ENCODE measurements around the gene MED22. TPM values are rescaled to one million over a fixed set of nuclear protein-coding genes. Genes with fewer than 3 reads are reported as not detected.

The MED22 gene
- polyA plus RNA-seq, 3 donors: 31.8 to 33.4 (median 32.6) TPM

- no peak for DNase-seq
Measured at GRCh38 chr9:133360400-133361393, 12.8 kb upstream of the MED22 start.

DNA sequence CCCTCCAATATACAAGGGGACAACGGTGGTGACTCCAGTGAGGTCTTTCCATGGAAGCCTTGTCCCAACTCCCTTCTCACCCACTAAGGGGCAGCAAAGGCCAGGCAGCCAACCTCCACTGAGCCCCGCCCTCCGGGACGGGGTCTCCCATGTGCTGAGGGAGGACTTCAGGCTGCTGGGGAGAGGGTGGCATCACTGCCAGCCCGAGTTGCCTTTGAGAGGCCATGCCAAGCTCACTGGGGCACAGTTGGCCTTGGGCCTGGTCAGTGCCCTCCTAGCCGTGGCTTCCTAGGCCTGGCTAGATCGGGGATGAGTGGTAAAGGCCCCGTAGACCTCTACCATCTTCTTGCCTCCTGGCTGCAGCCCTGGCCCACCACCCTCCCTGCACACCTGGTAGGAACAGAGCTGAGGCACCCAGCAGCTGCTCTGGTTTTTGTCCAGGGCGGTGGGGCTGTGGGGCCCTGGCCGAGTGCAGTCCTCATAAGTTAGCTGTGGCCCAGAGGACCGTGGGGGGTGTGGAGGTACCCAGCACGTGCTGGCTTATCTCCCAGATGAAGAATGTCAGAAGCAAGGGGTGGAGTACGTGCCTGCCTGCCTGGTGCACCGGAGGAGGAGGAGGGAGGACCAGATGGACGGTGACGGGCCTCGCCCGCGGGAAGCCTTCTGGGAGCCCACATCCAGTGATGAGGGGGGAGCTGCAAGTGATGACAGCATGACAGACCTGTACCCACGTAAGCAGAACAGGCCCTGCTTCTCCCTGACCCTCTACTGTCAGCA lies 11.7 kb upstream of the MED22 start:
- no peak for DNase-seq

DNA sequence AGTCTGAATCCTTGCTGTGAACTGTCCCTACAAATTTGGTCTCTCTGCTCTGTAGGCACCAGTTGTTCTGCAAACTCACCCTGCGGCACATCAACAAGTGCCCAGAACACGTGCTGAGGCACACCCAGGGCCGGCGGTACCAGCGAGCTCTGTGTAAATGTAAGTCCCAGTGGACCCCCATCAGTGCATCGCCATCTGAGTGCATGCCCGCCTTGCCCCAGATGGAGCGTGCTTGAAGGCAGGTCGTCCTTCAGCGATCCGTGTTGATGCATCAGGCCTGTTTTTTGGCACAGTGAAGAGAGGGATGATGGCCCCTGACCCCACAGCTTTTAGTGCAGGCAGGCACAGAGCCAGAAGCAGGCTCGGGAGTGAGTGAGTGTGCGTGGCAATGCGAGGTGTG lies 9.7 kb upstream of the MED22 start:
- no peak for DNase-seq

- peak; percentile 82 for DNase-seq
Measured at GRCh38 chr9:133356391-133357091, 8.6 kb upstream of the MED22 start, which contains the start of the genes SURF1 and SURF2. Gene SURF1 (minus strand): TSS chr9:133356487. CDS start chr9:133356453, 34 bp downstream. Gene SURF2 (plus strand): TSS chr9:133356550. CDS start chr9:133356593, 43 bp downstream.

DNA sequence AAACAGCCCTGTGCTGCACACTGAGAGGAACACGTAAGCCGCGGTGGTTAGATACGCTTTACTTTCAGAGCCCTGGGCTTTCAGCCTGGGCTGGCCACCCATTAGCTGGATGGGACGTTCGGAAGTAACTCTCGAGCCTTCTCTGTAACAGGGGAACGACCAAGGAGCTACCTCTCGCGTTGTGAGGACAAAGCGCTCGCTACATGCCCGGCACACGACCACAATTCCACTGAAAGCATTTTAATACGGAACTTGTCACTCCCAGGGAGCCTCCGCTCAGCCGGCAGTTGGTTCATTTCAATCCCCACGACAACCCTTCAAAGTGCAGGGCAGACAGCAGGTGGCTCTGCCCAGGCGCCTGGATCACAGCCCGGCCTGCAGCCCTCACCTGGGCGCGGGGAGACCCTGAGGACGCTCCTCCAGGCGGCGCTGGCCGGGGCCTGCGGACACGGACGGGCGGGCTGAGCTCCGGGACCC lies 8.0 kb upstream of the MED22 start:
- no peak for DNase-seq

DNA sequence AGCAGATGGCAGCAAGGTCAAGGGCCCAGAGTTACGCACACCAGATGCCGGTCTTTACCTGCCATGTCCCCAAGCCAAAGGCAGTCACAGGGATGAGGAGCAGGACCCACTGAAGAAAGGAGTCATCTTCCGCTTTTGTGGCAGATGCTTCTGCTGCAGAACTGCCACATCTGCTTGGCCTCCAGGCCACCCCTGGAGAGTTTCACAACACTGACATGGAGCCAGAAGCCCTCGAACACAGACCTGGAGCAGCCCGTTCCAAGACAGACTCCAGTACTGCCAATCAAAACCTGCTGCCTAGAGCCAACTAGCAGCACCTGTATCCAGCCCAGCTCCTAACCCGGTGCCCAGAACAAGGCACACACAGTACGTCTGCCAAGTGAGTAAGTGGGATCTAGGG lies 6.8 kb upstream of the MED22 start:
- DNase-seq: no peak

GRCh38 chr9:133353548-133353947 lies 5.6 kb upstream of the MED22 start:
- DNase-seq: no peak

DNA sequence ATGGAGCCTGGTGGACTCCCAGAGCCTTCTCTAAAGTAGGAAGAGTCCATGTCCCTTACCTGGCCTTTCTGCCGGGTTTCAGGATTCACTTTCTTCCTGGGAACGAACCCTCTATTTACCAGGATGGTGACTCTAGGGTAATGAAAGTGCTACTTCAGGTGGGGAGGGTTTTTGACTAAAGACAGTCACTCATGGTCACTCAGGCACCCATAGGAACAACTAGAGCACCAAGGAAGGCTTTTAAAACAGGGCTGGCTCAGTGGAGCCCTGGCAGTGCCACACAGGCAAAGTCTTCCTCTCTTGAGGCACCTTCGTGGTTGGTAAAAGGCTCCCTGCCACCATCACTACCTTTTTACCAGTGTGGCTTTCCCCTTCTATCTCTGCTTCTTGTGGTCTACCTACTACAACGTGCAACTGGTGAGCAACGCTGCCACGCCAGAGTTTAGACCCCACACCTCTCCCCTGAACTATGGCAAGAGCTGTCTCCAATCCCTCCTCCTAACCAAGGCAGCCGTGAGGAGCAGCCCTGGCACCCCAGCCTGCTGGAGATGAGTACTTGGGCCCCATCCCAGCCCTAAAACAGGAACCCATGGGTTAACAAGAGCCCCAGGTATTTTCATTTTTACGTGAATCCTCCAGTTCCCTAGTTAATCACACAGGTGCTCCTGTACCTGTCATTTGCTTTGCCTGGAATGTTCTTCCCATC lies 4.9 kb upstream of the MED22 start:
- no peak for DNase-seq

DNA sequence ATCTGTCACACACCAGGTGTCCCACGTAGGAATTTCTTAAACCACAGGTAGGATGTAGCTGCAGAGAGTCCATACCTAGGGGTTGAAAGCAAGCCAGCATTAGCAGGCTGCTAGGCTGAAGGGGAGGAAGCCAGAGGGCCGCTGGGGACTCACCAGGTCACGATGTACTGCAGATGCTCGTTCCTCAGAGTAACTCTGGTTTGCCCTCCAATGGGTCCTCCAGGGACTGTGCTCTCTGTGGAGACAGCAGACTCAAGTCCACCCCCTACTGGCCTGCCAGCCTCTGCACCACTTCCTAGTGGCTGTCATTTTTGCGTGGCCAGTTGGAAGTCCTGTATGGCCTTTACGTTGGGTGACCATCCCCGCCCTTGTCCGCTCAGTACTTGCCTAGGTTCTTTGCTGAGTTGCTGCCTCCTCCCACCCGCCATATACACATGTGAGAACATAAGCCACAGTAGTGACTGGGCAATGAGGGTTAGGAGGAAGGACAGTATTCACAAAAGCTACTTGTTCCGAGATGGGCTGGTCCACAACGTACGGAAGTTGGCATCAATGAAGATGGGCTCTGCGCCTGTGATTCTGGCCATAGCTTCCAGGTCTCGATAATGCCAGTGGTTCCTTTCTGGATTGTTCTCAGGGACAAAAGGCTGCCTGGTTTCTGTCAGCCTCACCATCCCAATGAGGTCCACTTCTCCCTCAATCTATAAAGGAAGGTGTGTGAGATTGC lies 4.1 kb upstream of the MED22 start:
- no peak for DNase-seq

GRCh38 chr9:133351526-133351907 lies 3.6 kb upstream of the MED22 start:
- DNase-seq: no peak

DNA sequence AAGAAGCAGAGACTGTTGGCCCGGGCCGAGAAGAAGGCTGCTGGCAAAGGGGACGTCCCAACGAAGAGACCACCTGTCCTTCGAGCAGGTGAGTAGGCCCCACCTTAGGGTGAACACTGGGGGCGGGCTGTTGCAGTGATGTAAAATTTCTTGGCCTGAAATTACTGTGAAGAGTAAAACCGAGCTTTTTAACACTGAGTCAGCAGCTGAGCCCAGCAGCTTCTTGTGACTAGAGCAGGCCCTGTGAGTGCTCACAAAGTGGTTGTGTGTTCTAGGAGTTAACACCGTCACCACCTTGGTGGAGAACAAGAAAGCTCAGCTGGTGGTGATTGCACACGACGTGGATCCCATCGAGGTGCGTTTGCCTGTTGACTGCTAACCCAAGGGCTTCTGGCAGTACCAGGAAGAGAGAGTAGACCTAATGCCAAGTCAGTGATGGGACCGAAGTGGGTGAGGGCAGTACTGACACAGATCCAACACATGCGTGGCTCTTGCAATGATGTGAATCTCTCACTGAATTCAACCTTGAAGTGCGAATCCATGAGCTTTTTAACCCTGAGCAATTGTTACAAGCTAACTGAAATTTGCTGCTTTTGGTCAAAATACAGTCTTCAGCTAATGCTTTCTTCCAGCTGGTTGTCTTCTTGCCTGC lies 2.2 kb upstream of the MED22 start:
- DNase-seq: no peak

DNA sequence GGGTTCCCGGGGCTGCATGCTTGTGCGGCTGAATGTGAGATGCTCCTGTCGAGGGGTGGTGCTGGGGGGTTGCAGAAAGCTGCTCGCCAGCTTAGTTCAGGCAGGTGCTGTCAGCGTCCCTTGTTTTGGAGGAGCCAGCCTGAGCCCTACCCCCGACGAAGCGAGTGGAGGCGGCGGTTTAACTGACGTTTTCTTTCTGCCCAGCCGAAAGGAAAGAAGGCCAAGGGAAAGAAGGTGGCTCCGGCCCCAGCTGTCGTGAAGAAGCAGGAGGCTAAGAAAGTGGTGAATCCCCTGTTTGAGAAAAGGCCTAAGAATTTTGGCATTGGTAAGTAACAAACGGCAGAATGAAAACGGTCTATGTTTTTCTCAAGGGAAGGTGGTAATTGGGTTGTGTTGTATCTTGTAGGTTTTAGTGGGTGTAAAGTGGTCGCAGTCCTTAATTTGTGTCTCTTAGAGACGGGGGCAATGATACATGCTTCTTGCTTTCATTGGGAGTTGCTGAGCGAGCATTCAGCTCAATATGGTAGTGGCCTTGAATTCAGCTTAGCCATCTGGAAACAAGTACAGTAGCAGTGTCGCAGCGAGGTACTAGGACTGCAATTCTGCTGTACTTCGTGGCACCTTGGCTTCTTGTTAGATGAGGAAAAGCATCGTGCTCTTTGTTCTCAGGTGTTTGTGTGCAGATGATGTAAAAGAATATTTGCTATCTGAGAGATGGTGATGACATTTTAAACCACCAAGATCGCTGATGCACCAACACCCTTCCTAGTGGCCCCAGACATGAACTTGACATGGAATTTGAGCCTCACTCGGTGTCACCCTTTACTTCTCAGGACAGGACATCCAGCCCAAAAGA lies 1.0 kb upstream of the MED22 start:
- DNase-seq: no peak

GRCh38 chr9:133347515-133347984 lies 381 bp downstream of the MED22 start:
- DNase-seq: no peak

DNA sequence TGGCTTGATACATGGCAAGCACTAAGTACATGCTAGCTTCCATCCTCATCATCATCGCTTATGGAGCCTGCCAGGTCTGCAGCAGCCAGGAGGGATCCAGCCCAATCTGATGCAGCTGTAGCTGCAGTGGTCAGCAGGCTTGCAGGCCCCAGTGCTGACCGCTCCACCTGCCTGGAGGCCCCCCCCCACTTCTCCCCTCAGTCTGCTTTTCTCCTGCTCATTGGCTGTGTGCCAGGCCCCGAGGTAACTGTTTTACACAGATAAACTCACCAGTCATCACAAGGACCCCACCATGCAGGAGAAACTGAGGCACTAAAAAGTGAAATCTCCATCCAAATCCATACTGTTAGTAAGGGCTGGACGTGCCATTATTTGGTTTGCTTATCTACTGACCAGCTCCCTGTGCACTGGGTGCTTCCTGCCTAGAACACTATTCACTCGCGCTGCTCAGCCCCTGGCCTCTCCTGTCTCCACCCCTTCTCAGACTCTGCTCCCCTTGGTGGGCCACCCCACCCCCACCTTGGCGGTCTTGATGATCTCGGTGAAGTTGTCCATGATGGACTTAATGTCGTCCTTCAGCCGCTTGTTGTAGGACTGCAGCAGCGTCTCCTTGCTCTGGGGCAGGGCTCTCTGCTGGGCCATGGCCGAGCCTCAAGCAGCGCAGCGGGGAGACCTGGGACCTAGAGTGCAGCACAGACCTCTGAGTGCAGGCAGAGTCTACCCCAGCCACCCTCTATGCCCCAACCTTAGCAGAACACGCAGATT lies 1.7 kb downstream of the MED22 start:
- DNase-seq: no peak

DNA sequence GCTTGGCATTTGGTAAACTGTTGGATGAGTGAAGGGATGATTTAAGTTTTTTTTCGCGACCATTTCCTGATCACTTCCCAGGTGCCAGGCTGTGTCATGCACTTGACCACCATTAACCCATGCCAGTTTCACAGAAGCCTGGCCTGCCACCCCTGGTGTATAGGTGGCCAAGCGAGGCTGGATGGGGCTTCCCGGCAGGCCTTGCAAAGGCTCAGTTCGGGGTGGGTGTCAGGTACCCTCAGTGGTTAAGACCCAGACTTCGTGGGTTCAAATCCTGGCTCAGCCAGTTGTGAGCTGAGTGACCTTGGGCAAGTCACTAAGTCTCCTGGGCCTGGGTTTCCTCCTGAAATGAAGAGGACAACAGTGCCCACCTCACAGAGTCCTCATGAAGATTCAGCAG lies 2.3 kb downstream of the MED22 start:
- no peak for DNase-seq

GRCh38 chr9:133344979-133345378 lies 3.0 kb downstream of the MED22 start:
- DNase-seq: no peak

GRCh38 chr9:133344071-133344470 lies 3.9 kb downstream of the MED22 start:
- no peak for DNase-seq

DNA sequence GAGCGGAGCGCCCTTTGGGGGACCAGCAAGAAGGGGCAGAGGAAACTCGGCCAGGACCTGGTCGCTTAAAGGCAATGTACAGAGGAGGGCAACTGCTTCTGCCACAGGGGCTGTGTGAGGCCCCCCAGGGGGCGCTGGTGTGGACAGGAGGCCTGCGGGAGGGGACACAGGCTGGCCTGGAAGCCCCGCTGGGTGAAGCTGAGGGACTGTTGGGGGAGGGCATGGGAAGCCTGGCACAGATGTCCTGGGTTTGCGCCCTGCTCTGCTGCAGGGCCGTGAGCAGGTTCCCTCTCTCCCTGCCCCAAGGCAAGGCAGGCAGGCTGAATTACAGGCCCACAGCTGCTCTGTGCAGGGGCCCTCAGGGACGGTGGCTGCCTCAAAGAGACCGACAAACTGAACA lies 5.4 kb downstream of the MED22 start:
- DNase-seq: no peak

Data from renal pelvis (tissue), 4 donors.